ENCODE measurements around the gene PROSER3.

The PROSER3 gene

GRCh38 chr19:35777086-35777841, 19.3 kb downstream of the PROSER3 start:
- Histone ChIP-seq H3K4me3 (ENCODE audit: control insufficient read depth in 1 of 7, extremely low read depth in 1 of 7, insufficient read depth in 4 of 7, low read depth in 2 of 7, low read length in 6 of 7) (no peak overlapping the region), H3K4me1 (ENCODE audit: control extremely low read depth in 1 of 4, control insufficient read depth in 4 of 4, insufficient read depth in 4 of 4, low read length in 3 of 4) (peaks cover 0 to 17% (median 10%) of the 10 kb centered on the region in 4 experiments), H3K27me3 (replicated peaks in 2 of 5; ENCODE audit: control insufficient read depth in 4 of 5, insufficient read depth in 5 of 5, low read length in 4 of 5) (no peaks in the 10 kb centered on the region), H3K27ac (ENCODE audit: insufficient read depth in 1 of 2, low read depth in 1 of 2, low read length in 2 of 2, poor library complexity in 1 of 2, severe bottlenecking in 2 of 2) (no peak overlapping the region), H3K36me3 (ENCODE audit: control insufficient read depth in 4 of 4, insufficient read depth in 4 of 4, low read length in 3 of 4) (peaks cover 7 to 42% (median 23%) of the 10 kb centered on the region in 4 experiments), H3K9me3 (ENCODE audit: control extremely low read depth in 1 of 5, control insufficient read depth in 4 of 5, insufficient read depth in 2 of 5, low read depth in 1 of 5, low read length in 4 of 5) (no peaks in the 10 kb centered on the region)
- DNase-seq: no peak
- POLR2A ChIA-PET: interaction anchor here (0.6 kb wide), 1 partner anchor 14 kb away, joined by 3 read pairs; no protein-coding TSS in a partner anchor
- WGBS (ENCODE audit: insufficient coverage): 99% methylated on average over 14 of the region's 19 CpGs
- CTCF ChIA-PET: interaction anchor here (1.0 to 1.2 kb wide), 2 partner anchors 12 to 14 kb away, joined by 3 read pairs; no protein-coding TSS in a partner anchor

GRCh38 chr19:35777961-35778360, 20.0 kb downstream of the PROSER3 start:
- 95% methylated on average over 6 of the region's 7 CpGs for WGBS (ENCODE audit: insufficient coverage)
- CTCF ChIA-PET: interaction anchor here (1.0 kb wide), 1 partner anchor 11 kb away, joined by 3 read pairs; no protein-coding TSS in a partner anchor
- POLR2A ChIA-PET: interaction anchor here (0.6 kb wide), 1 partner anchor 13 kb away, joined by 3 read pairs; no protein-coding TSS in a partner anchor

GRCh38 chr19:35779033-35779432, 21.1 kb downstream of the PROSER3 start:
- no peak for DNase-seq
- CTCF ChIA-PET: no interaction called here
- WGBS (ENCODE audit: insufficient coverage): 96% methylated on average over 7 of the region's 8 CpGs

More at GRCh38 chr19:35777961-35778360, 20.0 kb downstream of the PROSER3 start:
- Histone ChIP-seq H3K4me3 (ENCODE audit: control insufficient read depth in 1 of 7, extremely low read depth in 1 of 7, insufficient read depth in 4 of 7, low read depth in 2 of 7, low read length in 6 of 7) (no peak overlapping the region), H3K27ac (ENCODE audit: insufficient read depth in 1 of 2, low read depth in 1 of 2, low read length in 2 of 2, poor library complexity in 1 of 2, severe bottlenecking in 2 of 2) (no peak overlapping the region), H3K36me3 (ENCODE audit: control insufficient read depth in 4 of 4, insufficient read depth in 4 of 4, low read length in 3 of 4) (peaks cover 7 to 49% (median 28%) of the 10 kb centered on the region in 4 experiments), H3K27me3 (replicated peaks in 2 of 5; ENCODE audit: control insufficient read depth in 4 of 5, insufficient read depth in 5 of 5, low read length in 4 of 5) (no peaks in the 10 kb centered on the region), H3K9me3 (ENCODE audit: control extremely low read depth in 1 of 5, control insufficient read depth in 4 of 5, insufficient read depth in 2 of 5, low read depth in 1 of 5, low read length in 4 of 5) (no peaks in the 10 kb centered on the region), H3K4me1 (ENCODE audit: control extremely low read depth in 1 of 4, control insufficient read depth in 4 of 4, insufficient read depth in 4 of 4, low read length in 3 of 4) (peaks cover 0 to 17% (median 10%) of the 10 kb centered on the region in 4 experiments)
- DNase-seq: no peak

GRCh38 chr19:35780058-35780457, 22.1 kb downstream of the PROSER3 start:
- no peaks in the 10 kb centered on the region for H3K27me3 ChIP-seq (replicated peaks in 2 of 5; ENCODE audit: control insufficient read depth in 4 of 5, insufficient read depth in 5 of 5, low read length in 4 of 5)
- ChIA-PET POLR2A (no interaction called here), CTCF (no interaction called here)
- H3K36me3 ChIP-seq (ENCODE audit: control insufficient read depth in 4 of 4, insufficient read depth in 4 of 4, low read length in 3 of 4): peaks cover 7 to 58% (median 28%) of the 10 kb centered on the region in 4 experiments
- 97% methylated on average over 8 of the region's 16 CpGs for WGBS (ENCODE audit: insufficient coverage)
- H3K4me3 ChIP-seq (ENCODE audit: control insufficient read depth in 1 of 7, extremely low read depth in 1 of 7, insufficient read depth in 4 of 7, low read depth in 2 of 7, low read length in 6 of 7): no peak overlapping the region
- no peak overlapping the region for H3K27ac ChIP-seq (ENCODE audit: insufficient read depth in 1 of 2, low read depth in 1 of 2, low read length in 2 of 2, poor library complexity in 1 of 2, severe bottlenecking in 2 of 2)
- DNase-seq: no peak
- peaks cover 0 to 10% (median 6%) of the 10 kb centered on the region in 4 experiments for H3K4me1 ChIP-seq (ENCODE audit: control extremely low read depth in 1 of 4, control insufficient read depth in 4 of 4, insufficient read depth in 4 of 4, low read length in 3 of 4)
- H3K9me3 ChIP-seq (ENCODE audit: control extremely low read depth in 1 of 5, control insufficient read depth in 4 of 5, insufficient read depth in 2 of 5, low read depth in 1 of 5, low read length in 4 of 5): no peaks in the 10 kb centered on the region

More at GRCh38 chr19:35779033-35779432, 21.1 kb downstream of the PROSER3 start:
- no peaks in the 10 kb centered on the region for H3K9me3 ChIP-seq (ENCODE audit: control extremely low read depth in 1 of 5, control insufficient read depth in 4 of 5, insufficient read depth in 2 of 5, low read depth in 1 of 5, low read length in 4 of 5)
- no peaks in the 10 kb centered on the region for H3K27me3 ChIP-seq (replicated peaks in 2 of 5; ENCODE audit: control insufficient read depth in 4 of 5, insufficient read depth in 5 of 5, low read length in 4 of 5)
- no peak overlapping the region for H3K4me3 ChIP-seq (ENCODE audit: control insufficient read depth in 1 of 7, extremely low read depth in 1 of 7, insufficient read depth in 4 of 7, low read depth in 2 of 7, low read length in 6 of 7)
- H3K27ac ChIP-seq (ENCODE audit: insufficient read depth in 1 of 2, low read depth in 1 of 2, low read length in 2 of 2, poor library complexity in 1 of 2, severe bottlenecking in 2 of 2): no peak overlapping the region
- POLR2A ChIA-PET: no interaction called here
- peaks cover 7 to 55% (median 28%) of the 10 kb centered on the region in 4 experiments for H3K36me3 ChIP-seq (ENCODE audit: control insufficient read depth in 4 of 4, insufficient read depth in 4 of 4, low read length in 3 of 4)
- peaks cover 0 to 17% (median 10%) of the 10 kb centered on the region in 4 experiments for H3K4me1 ChIP-seq (ENCODE audit: control extremely low read depth in 1 of 4, control insufficient read depth in 4 of 4, insufficient read depth in 4 of 4, low read length in 3 of 4)

GRCh38 chr19:35780717-35781116, 22.7 kb downstream of the PROSER3 start:
- Histone ChIP-seq H3K36me3 (ENCODE audit: control insufficient read depth in 4 of 4, insufficient read depth in 4 of 4, low read length in 3 of 4) (peaks cover 7 to 64% (median 29%) of the 10 kb centered on the region in 4 experiments), H3K27me3 (replicated peaks in 2 of 5; ENCODE audit: control insufficient read depth in 4 of 5, insufficient read depth in 5 of 5, low read length in 4 of 5) (no peaks in the 10 kb centered on the region), H3K9me3 (ENCODE audit: control extremely low read depth in 1 of 5, control insufficient read depth in 4 of 5, insufficient read depth in 2 of 5, low read depth in 1 of 5, low read length in 4 of 5) (no peaks in the 10 kb centered on the region), H3K27ac (ENCODE audit: insufficient read depth in 1 of 2, low read depth in 1 of 2, low read length in 2 of 2, poor library complexity in 1 of 2, severe bottlenecking in 2 of 2) (no peak overlapping the region), H3K4me1 (ENCODE audit: control extremely low read depth in 1 of 4, control insufficient read depth in 4 of 4, insufficient read depth in 4 of 4, low read length in 3 of 4) (peaks cover 0 to 9% (median 5%) of the 10 kb centered on the region in 4 experiments), H3K4me3 (ENCODE audit: control insufficient read depth in 1 of 7, extremely low read depth in 1 of 7, insufficient read depth in 4 of 7, low read depth in 2 of 7, low read length in 6 of 7) (no peak overlapping the region)
- CTCF ChIA-PET: no interaction called here
- 98% methylated on average over 9 of the region's 20 CpGs for WGBS (ENCODE audit: insufficient coverage)
- DNase-seq: no peak
- POLR2A ChIA-PET: no interaction called here

- Histone ChIP-seq H3K9me3 (ENCODE audit: control extremely low read depth in 1 of 5, control insufficient read depth in 4 of 5, insufficient read depth in 2 of 5, low read depth in 1 of 5, low read length in 4 of 5) (no peaks in the 10 kb centered on the region), H3K4me3 (ENCODE audit: control insufficient read depth in 1 of 7, extremely low read depth in 1 of 7, insufficient read depth in 4 of 7, low read depth in 2 of 7, low read length in 6 of 7) (no peak overlapping the region), H3K36me3 (ENCODE audit: control insufficient read depth in 4 of 4, insufficient read depth in 4 of 4, low read length in 3 of 4) (peaks cover 7 to 72% (median 32%) of the 10 kb centered on the region in 4 experiments), H3K27ac (ENCODE audit: insufficient read depth in 1 of 2, low read depth in 1 of 2, low read length in 2 of 2, poor library complexity in 1 of 2, severe bottlenecking in 2 of 2) (no peak overlapping the region), H3K4me1 (ENCODE audit: control extremely low read depth in 1 of 4, control insufficient read depth in 4 of 4, insufficient read depth in 4 of 4, low read length in 3 of 4) (no peaks in the 10 kb centered on the region), H3K27me3 (replicated peaks in 2 of 5; ENCODE audit: control insufficient read depth in 4 of 5, insufficient read depth in 5 of 5, low read length in 4 of 5) (no peaks in the 10 kb centered on the region)
- DNase-seq: no peak
- CTCF ChIA-PET: no interaction called here
- 100% methylated on average over 6 of the region's 9 CpGs for WGBS (ENCODE audit: insufficient coverage)
- POLR2A ChIA-PET: no interaction called here
These were observed 23.7 kb downstream of the PROSER3 start for GRCh38 chr19:35781650-35782049.

- POLR2A ChIA-PET: no interaction called here
- CTCF ChIA-PET: interaction anchor here (0.7 kb wide), 1 partner anchor 11 kb away, joined by 3 read pairs; no protein-coding TSS in a partner anchor
- WGBS (ENCODE audit: insufficient coverage): 98% methylated on average over 9 of the region's 12 CpGs
- Histone ChIP-seq H3K27me3 (replicated peaks in 2 of 5; ENCODE audit: control insufficient read depth in 4 of 5, insufficient read depth in 5 of 5, low read length in 4 of 5) (no peaks in the 10 kb centered on the region), H3K36me3 (ENCODE audit: control insufficient read depth in 4 of 4, insufficient read depth in 4 of 4, low read length in 3 of 4) (peaks cover 7 to 76% (median 32%) of the 10 kb centered on the region in 4 experiments), H3K4me3 (ENCODE audit: control insufficient read depth in 1 of 7, extremely low read depth in 1 of 7, insufficient read depth in 4 of 7, low read depth in 2 of 7, low read length in 6 of 7) (no peak overlapping the region), H3K27ac (ENCODE audit: insufficient read depth in 1 of 2, low read depth in 1 of 2, low read length in 2 of 2, poor library complexity in 1 of 2, severe bottlenecking in 2 of 2) (no peak overlapping the region), H3K9me3 (ENCODE audit: control extremely low read depth in 1 of 5, control insufficient read depth in 4 of 5, insufficient read depth in 2 of 5, low read depth in 1 of 5, low read length in 4 of 5) (no peaks in the 10 kb centered on the region), H3K4me1 (ENCODE audit: control extremely low read depth in 1 of 4, control insufficient read depth in 4 of 4, insufficient read depth in 4 of 4, low read length in 3 of 4) (no peaks in the 10 kb centered on the region)
- no peak for DNase-seq
These were observed 24.6 kb downstream of the PROSER3 start for GRCh38 chr19:35782589-35782988.
